Karpas-422 (cell line): ENCODE results near the gene RCSD1. TPM values are rescaled to one million over a fixed set of nuclear protein-coding genes. Genes with fewer than 3 reads are reported as not detected.

Experiments used
- DNase-seq: peaks from one replicate; pipeline ENCODE4 v3.0.0-alpha.2; 2015
- H2AFZ ChIP-seq: fragments of 200-600 bp; sonication (generic); 2 replicates; pipeline ENCODE4 v1.6.1; 2014; ENCODE audit warnings: antibody characterized with exemption, low read length, mixed read lengths
- H3K27ac ChIP-seq: fragments of 200-600 bp; sonication (generic); 2 replicates; pipeline ENCODE4 v1.5.1; 2014; ENCODE audit warnings: mild to moderate bottlenecking, low read length, moderate library complexity
- H3K27me3 ChIP-seq: fragments of 200-600 bp; sonication (generic); 2 replicates; pipeline ENCODE4 v1.6.1; 2014; ENCODE audit warnings: low read length, mixed read lengths
- H3K36me3 ChIP-seq: fragments of 200-600 bp; sonication (generic); 2 replicates; pipeline ENCODE4 v1.6.1; 2014; ENCODE audit warnings: low read length, mixed read lengths; ENCODE audit not compliant: insufficient read depth
- H3K4me1 ChIP-seq: fragments of 200-600 bp; sonication (generic); 2 replicates; pipeline ENCODE4 v1.6.1; 2014; ENCODE audit warnings: mild to moderate bottlenecking, low read length, mixed read lengths
- H3K4me2 ChIP-seq: fragments of 200-600 bp; sonication (generic); 2 replicates; pipeline ENCODE4 v1.6.1; 2014; ENCODE audit warnings: low read length, low read depth, mild to moderate bottlenecking; ENCODE audit not compliant: poor library complexity, severe bottlenecking
- H3K4me3 ChIP-seq: fragments of 200-600 bp; sonication (generic); 2 replicates; pipeline ENCODE4 v1.5.1; 2014; ENCODE audit warnings: mild to moderate bottlenecking, antibody characterized with exemption, low read length, mixed read lengths
- H3K79me2 ChIP-seq: fragments of 200-600 bp; sonication (generic); 2 replicates; pipeline ENCODE4 v1.6.1; 2014; ENCODE audit warnings: mild to moderate bottlenecking, low read length, mixed read lengths
- H3K9ac ChIP-seq: fragments of 200-600 bp; sonication (generic); 2 replicates; pipeline ENCODE4 v1.6.0; 2014; ENCODE audit warnings: low read length
- H3K9me2 ChIP-seq: fragments of 200-600 bp; sonication (generic), shearing (Covaris generic); replicated peaks from 2 replicates; pipeline ENCODE4 v1.6.0; 2014; ENCODE audit warnings: mild to moderate bottlenecking, low read length, moderate library complexity; ENCODE audit not compliant: insufficient read depth
- H3K9me3 ChIP-seq: fragments of 300-700, 200-600 bp; sonication (generic); 2 replicates; pipeline ENCODE4 v1.6.1; 2014; ENCODE audit warnings: low read length, mixed read lengths
- H4K20me1 ChIP-seq: fragments of 200-600 bp; sonication (generic); 2 replicates; pipeline ENCODE4 v1.6.1; 2014; ENCODE audit warnings: mild to moderate bottlenecking, antibody characterized with exemption, low read length, low read depth; ENCODE audit not compliant: insufficient read depth
- total RNA-seq: library from RNA; depleted of rRNA; stranded (reverse); fragments of >200 nt; shearing (Covaris generic); gene quantifications from 2 replicates; pipeline ENCODE4 v1.2.3, GENCODE V29; 2014; ENCODE audit warnings: low replicate concordance

RCSD1 gene
- total RNA-seq, 1 experiment from 2014 or later = 85.4 TPM

- H3K4me1 ChIP-seq = peaks cover 54% of the 10 kb centered on the region
- H3K4me3 ChIP-seq = no peak overlapping the region
- H3K36me3 ChIP-seq = peaks cover 13% of the 10 kb centered on the region
- H3K9me3 ChIP-seq = no peaks in the 10 kb centered on the region
- no peaks in the 10 kb centered on the region for H3K27me3 ChIP-seq
- no peak overlapping the region for H2AFZ ChIP-seq
- H4K20me1 ChIP-seq = no peaks in the 10 kb centered on the region
- peak overlapping the region; percentile 33 for H3K4me2 ChIP-seq
- peak overlapping the region; percentile 93 for H3K27ac ChIP-seq
- H3K79me2 ChIP-seq = peaks cover 42% of the 10 kb centered on the region
- H3K9ac ChIP-seq = no peak overlapping the region; the same call in 1 of the 2 replicates
- H3K9me2 ChIP-seq = no peaks in the 10 kb centered on the region
- no peak for DNase-seq
Measured at GRCh38 chr1:167638064-167638463, 8.0 kb downstream of the RCSD1 start.

GRCh38 chr1:167640051-167640450, 10.0 kb downstream of the RCSD1 start:
- Histone ChIP-seq H2AFZ (no peak overlapping the region), H3K79me2 (peaks cover 31% of the 10 kb centered on the region), H3K9ac (no peak overlapping the region), H3K4me3 (no peak overlapping the region), H3K4me1 (peaks cover 34% of the 10 kb centered on the region), H3K9me2 (no peaks in the 10 kb centered on the region), H3K4me2 (no peak overlapping the region), H3K9me3 (no peaks in the 10 kb centered on the region), H3K27me3 (no peaks in the 10 kb centered on the region), H4K20me1 (no peaks in the 10 kb centered on the region), H3K27ac (no peak overlapping the region), H3K36me3 (peaks cover 13% of the 10 kb centered on the region)
- no peak for DNase-seq

GRCh38 chr1:167641786-167642500, 11.9 kb downstream of the RCSD1 start:
- Histone ChIP-seq H3K4me1 (peaks cover 15% of the 10 kb centered on the region), H3K9ac (no peak overlapping the region), H4K20me1 (no peaks in the 10 kb centered on the region), H3K36me3 (peaks cover 13% of the 10 kb centered on the region), H3K79me2 (peaks cover 22% of the 10 kb centered on the region), H3K4me3 (no peak overlapping the region), H3K9me3 (no peaks in the 10 kb centered on the region), H3K27me3 (no peaks in the 10 kb centered on the region), H3K27ac (no peak overlapping the region), H2AFZ (no peak overlapping the region), H3K4me2 (no peak overlapping the region), H3K9me2 (no peaks in the 10 kb centered on the region)
- DNase-seq = no peak

DNA sequence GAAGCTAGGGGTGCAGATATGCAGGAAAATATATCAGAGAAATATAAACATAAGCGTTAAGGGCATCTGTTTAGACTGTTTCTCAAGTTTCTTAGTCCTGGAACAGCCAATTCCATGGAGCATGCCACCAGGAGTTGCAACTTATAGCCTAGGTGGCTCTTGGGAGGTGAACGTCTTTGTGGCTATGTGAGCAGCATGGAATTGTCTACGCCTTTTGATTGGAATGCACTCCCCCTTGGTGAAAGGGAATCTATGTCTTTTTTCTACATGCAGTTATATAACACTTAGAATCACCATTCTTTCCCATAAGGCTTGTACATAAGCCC, 12.4 kb downstream of the RCSD1 start:
- H3K4me1 ChIP-seq = peaks cover 10% of the 10 kb centered on the region
- peaks cover 13% of the 10 kb centered on the region for H3K36me3 ChIP-seq
- H3K9me2 ChIP-seq = no peaks in the 10 kb centered on the region
- H3K27ac ChIP-seq = no peak overlapping the region
- H4K20me1 ChIP-seq = no peaks in the 10 kb centered on the region
- no peak for DNase-seq
- no peaks in the 10 kb centered on the region for H3K9me3 ChIP-seq
- peaks cover 22% of the 10 kb centered on the region for H3K79me2 ChIP-seq
- H3K27me3 ChIP-seq = no peaks in the 10 kb centered on the region
- H3K9ac ChIP-seq = no peak overlapping the region
- H2AFZ ChIP-seq = no peak overlapping the region
- H3K4me3 ChIP-seq = no peak overlapping the region
- no peak overlapping the region for H3K4me2 ChIP-seq

- no peak overlapping the region for H3K27ac ChIP-seq
- no peaks in the 10 kb centered on the region; the same call in 1 of the 2 replicates for H4K20me1 ChIP-seq
- H2AFZ ChIP-seq = no peak overlapping the region
- no peaks in the 10 kb centered on the region for H3K9me2 ChIP-seq
- H3K9ac ChIP-seq = no peak overlapping the region
- H3K4me1 ChIP-seq = peaks cover 7% of the 10 kb centered on the region
- no peaks in the 10 kb centered on the region for H3K27me3 ChIP-seq
- H3K4me2 ChIP-seq = no peak overlapping the region
- H3K4me3 ChIP-seq = no peak overlapping the region
- no peak for DNase-seq
- peaks cover 22% of the 10 kb centered on the region for H3K79me2 ChIP-seq
- no peaks in the 10 kb centered on the region for H3K9me3 ChIP-seq
- peaks cover 13% of the 10 kb centered on the region for H3K36me3 ChIP-seq
Measured at GRCh38 chr1:167643441-167643840, 13.4 kb downstream of the RCSD1 start.

DNA sequence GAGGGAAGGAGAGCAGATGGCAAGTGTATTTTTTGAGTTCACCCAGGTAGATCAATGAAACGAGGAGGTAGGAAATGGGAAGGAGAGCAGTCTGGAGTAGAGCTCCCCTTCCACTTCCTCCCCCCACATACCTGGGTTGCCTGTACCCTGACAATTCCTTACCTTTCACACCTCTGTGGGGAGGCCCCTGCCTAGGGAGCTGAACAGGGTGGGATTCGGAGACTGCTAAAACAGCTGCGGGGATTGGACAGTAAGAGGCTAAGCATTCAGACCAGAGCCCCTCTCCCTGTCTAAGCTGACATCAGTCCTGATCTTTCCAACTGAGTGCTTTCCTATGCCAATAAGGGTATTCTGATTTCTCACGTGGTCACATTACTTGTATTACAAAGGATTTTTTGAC, 14.5 kb downstream of the RCSD1 start:
- Histone ChIP-seq H3K4me3 (no peak overlapping the region), H3K27ac (no peak overlapping the region), H3K9me2 (no peaks in the 10 kb centered on the region), H2AFZ (no peak overlapping the region), H3K9me3 (no peaks in the 10 kb centered on the region), H3K79me2 (peaks cover 24% of the 10 kb centered on the region), H3K27me3 (no peaks in the 10 kb centered on the region), H3K4me1 (peaks cover 18% of the 10 kb centered on the region), H4K20me1 (no peaks in the 10 kb centered on the region; the same call in 1 of the 2 replicates), H3K4me2 (no peak overlapping the region), H3K36me3 (peaks cover 13% of the 10 kb centered on the region), H3K9ac (no peak overlapping the region)
- no peak for DNase-seq

DNA sequence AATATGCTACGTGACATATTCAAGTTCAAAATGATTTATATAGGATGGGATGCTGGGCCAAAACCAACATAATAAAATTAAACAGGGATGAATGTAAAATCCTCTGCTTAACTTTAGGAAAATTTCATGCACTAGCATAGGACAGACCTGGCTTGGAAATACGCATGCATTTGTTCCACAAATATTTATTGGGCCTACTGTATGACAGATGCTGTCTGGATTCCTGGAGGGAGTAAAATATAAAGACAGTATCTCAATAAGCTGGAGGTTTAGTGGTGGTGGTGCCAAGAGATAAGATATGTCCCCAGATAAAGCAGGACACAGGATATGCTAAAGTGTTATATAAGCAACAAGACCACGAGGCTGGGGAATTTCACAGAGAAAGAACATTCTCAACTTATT, 15.1 kb downstream of the RCSD1 start:
- Histone ChIP-seq H3K9me2 (no peaks in the 10 kb centered on the region), H3K27me3 (no peaks in the 10 kb centered on the region), H3K4me2 (no peak overlapping the region), H2AFZ (no peak overlapping the region), H3K4me3 (no peak overlapping the region), H4K20me1 (no peaks in the 10 kb centered on the region; the same call in 1 of the 2 replicates), H3K4me1 (peaks cover 24% of the 10 kb centered on the region), H3K27ac (no peak overlapping the region), H3K9me3 (no peaks in the 10 kb centered on the region), H3K79me2 (peaks cover 24% of the 10 kb centered on the region), H3K36me3 (peaks cover 8% of the 10 kb centered on the region), H3K9ac (no peak overlapping the region)
- no peak for DNase-seq

- no peak overlapping the region for H3K4me2 ChIP-seq
- H3K4me3 ChIP-seq = no peak overlapping the region
- H3K9me2 ChIP-seq = no peaks in the 10 kb centered on the region
- no peak overlapping the region for H3K9ac ChIP-seq
- no peaks in the 10 kb centered on the region; the same call in 1 of the 2 replicates for H4K20me1 ChIP-seq
- no peak overlapping the region for H3K27ac ChIP-seq
- H3K79me2 ChIP-seq = peaks cover 27% of the 10 kb centered on the region
- H3K9me3 ChIP-seq = no peaks in the 10 kb centered on the region
- no peak overlapping the region for H2AFZ ChIP-seq
- peaks cover 31% of the 10 kb centered on the region for H3K4me1 ChIP-seq
- H3K36me3 ChIP-seq = peaks cover 4% of the 10 kb centered on the region; the same call in 1 of the 2 replicates
- DNase-seq = no peak
- no peaks in the 10 kb centered on the region for H3K27me3 ChIP-seq
Measured at GRCh38 chr1:167645625-167646414, 15.8 kb downstream of the RCSD1 start.
